Activated CD8-positive, alpha-beta T cell treated with anti-CD3 and anti-CD28 coated beads for 36 hours (primary cell): ENCODE data around the gene NRXN3. TPM values are rescaled to one million over a fixed set of nuclear protein-coding genes. Genes with fewer than 3 reads are reported as not detected.

ENCODE experiments used
- ATAC-seq: fragments of 200-7000 bp; cut with Tn5 transposase; one replicate; pipeline ENCODE4 v1.10.0; 2021; ENCODE audit warnings: mild to moderate bottlenecking, moderate library complexity
- CTCF ChIA-PET: fragments of 350-600 bp; sonication (Branson Sonifier 250); formaldehyde crosslinking; loops from one replicate; lab custom pipeline; 2021; ENCODE audit warnings: antibody characterized with exemption; lab: Charles Lee
- POLR2A ChIA-PET: fragments of 350-600 bp; sonication (Branson Sonifier 250); formaldehyde crosslinking; loops from one replicate; lab custom pipeline; 2021; ENCODE audit warnings: antibody characterized with exemption; lab: Charles Lee
- DNase-seq: peaks from one replicate; pipeline ENCODE4 v3.0.0-alpha.2; 2020
- H3K27ac Mint-ChIP-seq: one replicate; pipeline ENCODE4 v1.8.0; 2021; ENCODE audit warnings: mild to moderate bottlenecking, mixed read lengths
- H3K27me3 Mint-ChIP-seq: one replicate; pipeline ENCODE4 v1.8.0; 2021; ENCODE audit warnings: mixed read lengths
- H3K36me3 Mint-ChIP-seq: one replicate; pipeline ENCODE4 v1.8.0; 2021; ENCODE audit warnings: low read depth, mixed read lengths
- H3K4me1 Mint-ChIP-seq: one replicate; pipeline ENCODE4 v1.8.0; 2021; ENCODE audit warnings: low read depth, mixed read lengths
- H3K4me3 Mint-ChIP-seq: one replicate; pipeline ENCODE4 v1.8.0; 2021; ENCODE audit warnings: mild to moderate bottlenecking, moderate library complexity, mixed read lengths
- H3K9me3 Mint-ChIP-seq: one replicate; pipeline ENCODE4 v1.8.0; 2021; ENCODE audit warnings: mixed read lengths
- intact Hi-C: fragments of 100-400 bp; cut with micrococcal nuclease; formaldehyde crosslinking; loops from one replicate; pipeline ENCODE4 v1.10.0; 2022
- total RNA-seq, 2 experiments: library from RNA; stranded (reverse); gene quantifications; one replicate each; pipeline ENCODE4 v1.2.3, GENCODE V29; 2021
- TF ChIP-seq, protein P1 (sequence below): fragments of 200-600 bp; IDR thresholded peaks from one replicate; pipeline ENCODE4 v1.8.0; 2022; ENCODE audit warnings: antibody characterized with exemption, mild to moderate bottlenecking

The NRXN3 gene
- total RNA-seq, 2 experiments from 2014 or later = not detected

GRCh38 chr14:79376557-79376956 is 1206.4 kb downstream of the NRXN3 start:
- DNase-seq (no peak), ATAC-seq (no peak)
- CTCF ChIA-PET = interaction anchor here (1.0 kb wide), 1 partner anchor 13 kb away, joined by 3 read pairs; no protein-coding TSS in a partner anchor
- intact Hi-C loops = no loop called here
- POLR2A ChIA-PET = no interaction called here
- TF ChIP-seq, protein P1, sequence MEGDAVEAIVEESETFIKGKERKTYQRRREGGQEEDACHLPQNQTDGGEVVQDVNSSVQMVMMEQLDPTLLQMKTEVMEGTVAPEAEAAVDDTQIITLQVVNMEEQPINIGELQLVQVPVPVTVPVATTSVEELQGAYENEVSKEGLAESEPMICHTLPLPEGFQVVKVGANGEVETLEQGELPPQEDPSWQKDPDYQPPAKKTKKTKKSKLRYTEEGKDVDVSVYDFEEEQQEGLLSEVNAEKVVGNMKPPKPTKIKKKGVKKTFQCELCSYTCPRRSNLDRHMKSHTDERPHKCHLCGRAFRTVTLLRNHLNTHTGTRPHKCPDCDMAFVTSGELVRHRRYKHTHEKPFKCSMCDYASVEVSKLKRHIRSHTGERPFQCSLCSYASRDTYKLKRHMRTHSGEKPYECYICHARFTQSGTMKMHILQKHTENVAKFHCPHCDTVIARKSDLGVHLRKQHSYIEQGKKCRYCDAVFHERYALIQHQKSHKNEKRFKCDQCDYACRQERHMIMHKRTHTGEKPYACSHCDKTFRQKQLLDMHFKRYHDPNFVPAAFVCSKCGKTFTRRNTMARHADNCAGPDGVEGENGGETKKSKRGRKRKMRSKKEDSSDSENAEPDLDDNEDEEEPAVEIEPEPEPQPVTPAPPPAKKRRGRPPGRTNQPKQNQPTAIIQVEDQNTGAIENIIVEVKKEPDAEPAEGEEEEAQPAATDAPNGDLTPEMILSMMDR = no peak
- no peaks in the 10 kb centered on the region for H3K4me1 Mint-ChIP-seq
- H3K9me3 Mint-ChIP-seq = no peaks in the 10 kb centered on the region
- H3K27me3 Mint-ChIP-seq = no peaks in the 10 kb centered on the region
- no peaks in the 10 kb centered on the region for H3K36me3 Mint-ChIP-seq
- H3K4me3 Mint-ChIP-seq = no peak overlapping the region
- no peak overlapping the region for H3K27ac Mint-ChIP-seq

DNA sequence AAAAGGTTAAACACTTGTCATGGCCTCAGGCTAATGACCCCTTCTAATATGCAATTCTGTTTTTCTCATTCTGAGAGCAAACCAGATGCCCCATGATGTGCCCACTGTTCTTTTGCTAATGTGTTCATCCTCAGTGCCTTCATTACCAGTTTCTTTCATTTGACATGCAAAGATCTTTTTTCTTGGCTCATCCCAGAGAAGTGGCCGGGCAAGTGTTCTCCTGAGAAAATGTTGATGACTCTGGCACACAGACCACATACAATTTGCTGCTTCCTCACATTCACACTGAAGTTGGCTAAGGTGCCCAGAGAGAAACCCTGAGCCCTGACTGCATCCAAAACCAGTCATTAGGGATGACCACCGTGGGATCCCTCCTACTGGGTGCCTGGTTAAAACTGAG is 1207.8 kb downstream of the NRXN3 start:
- POLR2A ChIA-PET = no interaction called here
- DNase-seq (no peak), ATAC-seq (no peak)
- Mint-ChIP-seq H3K4me3 (no peak overlapping the region), H3K27ac (no peak overlapping the region), H3K9me3 (no peaks in the 10 kb centered on the region), H3K27me3 (no peaks in the 10 kb centered on the region), H3K4me1 (no peaks in the 10 kb centered on the region), H3K36me3 (no peaks in the 10 kb centered on the region)
- CTCF ChIA-PET = no interaction called here
- intact Hi-C loops = no loop called here
- TF ChIP-seq, protein P1 = no peak

DNA sequence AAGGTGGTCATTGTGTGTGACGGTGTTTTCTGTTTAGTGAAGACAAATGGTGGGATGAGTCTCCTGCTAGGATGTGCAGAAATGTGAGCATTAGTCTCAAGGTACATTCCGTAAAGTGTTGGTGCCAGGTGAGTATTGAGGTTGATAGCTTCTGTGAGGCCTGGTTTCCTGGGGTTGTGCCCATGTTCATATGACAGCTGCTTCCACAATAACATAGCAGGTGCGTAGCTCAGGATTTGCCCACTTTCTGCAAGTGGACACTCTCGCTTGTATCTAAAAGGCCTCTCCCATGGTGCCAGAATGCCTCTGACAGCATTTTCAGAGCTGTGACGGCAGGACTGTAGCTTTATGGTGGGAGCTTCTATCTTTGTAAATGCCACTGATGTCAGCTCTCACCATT is 1209.1 kb downstream of the NRXN3 start:
- Mint-ChIP-seq H3K4me3 (no peak overlapping the region), H3K27me3 (no peaks in the 10 kb centered on the region), H3K4me1 (no peaks in the 10 kb centered on the region), H3K9me3 (no peaks in the 10 kb centered on the region), H3K27ac (no peak overlapping the region), H3K36me3 (no peaks in the 10 kb centered on the region)
- ATAC-seq = no peak
- no peak for DNase-seq
- ChIA-PET POLR2A (no interaction called here), CTCF (no interaction called here)
- TF ChIP-seq, protein P1 = no peak
- intact Hi-C loops = no loop called here

GRCh38 chr14:79383031-79383430 is 1212.9 kb downstream of the NRXN3 start:
- peaks cover under 1% of the 10 kb centered on the region for H3K9me3 Mint-ChIP-seq
- CTCF ChIA-PET = no interaction called here
- DNase-seq (no peak), ATAC-seq (no peak)
- H3K36me3 Mint-ChIP-seq = no peaks in the 10 kb centered on the region
- H3K27ac Mint-ChIP-seq = no peak overlapping the region
- H3K27me3 Mint-ChIP-seq = no peaks in the 10 kb centered on the region
- POLR2A ChIA-PET = no interaction called here
- intact Hi-C loops = no loop called here
- TF ChIP-seq, protein P1 = no peak
- no peak overlapping the region for H3K4me3 Mint-ChIP-seq
- H3K4me1 Mint-ChIP-seq = no peaks in the 10 kb centered on the region

DNA sequence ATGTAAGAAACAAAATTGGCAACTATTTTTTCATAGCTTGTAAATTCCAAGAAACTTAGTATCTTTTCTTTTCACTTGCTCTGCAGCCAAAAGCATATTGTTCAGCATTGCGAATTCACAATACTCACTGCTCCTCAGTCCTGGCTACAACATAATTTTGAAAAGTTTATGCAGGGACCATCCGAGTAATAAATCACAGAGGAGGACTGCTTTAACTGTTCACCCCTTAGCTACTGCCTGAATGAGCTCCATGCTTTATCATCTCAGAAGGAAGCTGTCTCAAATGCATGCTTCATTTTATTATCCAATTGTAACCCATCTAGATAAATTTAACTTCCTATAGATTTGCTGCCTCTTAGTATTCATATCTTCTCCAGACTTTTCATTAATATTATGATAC is 1213.3 kb downstream of the NRXN3 start:
- H3K27me3 Mint-ChIP-seq = no peaks in the 10 kb centered on the region
- no peaks in the 10 kb centered on the region for H3K36me3 Mint-ChIP-seq
- H3K4me1 Mint-ChIP-seq = no peaks in the 10 kb centered on the region
- no peak for DNase-seq
- ChIA-PET POLR2A (no interaction called here), CTCF (no interaction called here)
- H3K4me3 Mint-ChIP-seq = no peak overlapping the region
- TF ChIP-seq, protein P1 = no peak
- intact Hi-C loops = no loop called here
- ATAC-seq = no peak
- H3K27ac Mint-ChIP-seq = no peak overlapping the region
- H3K9me3 Mint-ChIP-seq = peaks cover 2% of the 10 kb centered on the region
